ENCODE measurements around the gene NRIP1.

- no peak for TF ChIP-seq ELF1 (tag; IDR thresholded peaks at IDR 0.05)
- TF ChIP-seq ZNF23 (CRISPR knock-in tag; IDR thresholded peaks at IDR 0.05), result no peak
- no peak for TF ChIP-seq ZNF408 (CRISPR knock-in tag; IDR thresholded peaks at IDR 0.05; ENCODE audit: low read depth)
- no peak for TF ChIP-seq ARHGAP35 (IDR thresholded peaks at IDR 0.05; ENCODE audit: partially characterized antibody)
- TF ChIP-seq SIX5 (IDR thresholded peaks at IDR 0.05; ENCODE audit: borderline replicate concordance in 1 of 2, insufficient read depth in 1 of 2, low read depth in 1 of 2, low read length in 2 of 2), result no peak
- no peak for TF ChIP-seq POLR2A (conservative IDR thresholded peaks at IDR 0.05)
- TF ChIP-seq BCLAF1 (IDR thresholded peaks at IDR 0.05; ENCODE audit: borderline replicate concordance in 1 of 2, control insufficient read depth in 1 of 2, low read depth in 2 of 2, low read length in 1 of 2), result no peak
- no peak for TF ChIP-seq NR2F6 (CRISPR knock-in tag; IDR thresholded peaks at IDR 0.05)
Observed at GRCh38 chr21:15034126-15034853, 30.5 kb downstream of the NRIP1 start.

Data from K562 (cell line).